Activated CD8-positive, alpha-beta memory T cell treated with anti-CD3 and anti-CD28 coated beads, Interleukin-2, amount 50 U/mL, for 48 hours (primary cell): Measurements from ENCODE around the gene USP40.
"Not testable (repeated sequence)": the region's sequence is repeated elsewhere in the genome, so short reads cannot be mapped to it uniquely, and the experiment has no call there.

ENCODE experiments used
- DNase-seq: peaks from one replicate; pipeline ENCODE4 v3.0.0-alpha.2; 2020

USP40 gene, protein sequence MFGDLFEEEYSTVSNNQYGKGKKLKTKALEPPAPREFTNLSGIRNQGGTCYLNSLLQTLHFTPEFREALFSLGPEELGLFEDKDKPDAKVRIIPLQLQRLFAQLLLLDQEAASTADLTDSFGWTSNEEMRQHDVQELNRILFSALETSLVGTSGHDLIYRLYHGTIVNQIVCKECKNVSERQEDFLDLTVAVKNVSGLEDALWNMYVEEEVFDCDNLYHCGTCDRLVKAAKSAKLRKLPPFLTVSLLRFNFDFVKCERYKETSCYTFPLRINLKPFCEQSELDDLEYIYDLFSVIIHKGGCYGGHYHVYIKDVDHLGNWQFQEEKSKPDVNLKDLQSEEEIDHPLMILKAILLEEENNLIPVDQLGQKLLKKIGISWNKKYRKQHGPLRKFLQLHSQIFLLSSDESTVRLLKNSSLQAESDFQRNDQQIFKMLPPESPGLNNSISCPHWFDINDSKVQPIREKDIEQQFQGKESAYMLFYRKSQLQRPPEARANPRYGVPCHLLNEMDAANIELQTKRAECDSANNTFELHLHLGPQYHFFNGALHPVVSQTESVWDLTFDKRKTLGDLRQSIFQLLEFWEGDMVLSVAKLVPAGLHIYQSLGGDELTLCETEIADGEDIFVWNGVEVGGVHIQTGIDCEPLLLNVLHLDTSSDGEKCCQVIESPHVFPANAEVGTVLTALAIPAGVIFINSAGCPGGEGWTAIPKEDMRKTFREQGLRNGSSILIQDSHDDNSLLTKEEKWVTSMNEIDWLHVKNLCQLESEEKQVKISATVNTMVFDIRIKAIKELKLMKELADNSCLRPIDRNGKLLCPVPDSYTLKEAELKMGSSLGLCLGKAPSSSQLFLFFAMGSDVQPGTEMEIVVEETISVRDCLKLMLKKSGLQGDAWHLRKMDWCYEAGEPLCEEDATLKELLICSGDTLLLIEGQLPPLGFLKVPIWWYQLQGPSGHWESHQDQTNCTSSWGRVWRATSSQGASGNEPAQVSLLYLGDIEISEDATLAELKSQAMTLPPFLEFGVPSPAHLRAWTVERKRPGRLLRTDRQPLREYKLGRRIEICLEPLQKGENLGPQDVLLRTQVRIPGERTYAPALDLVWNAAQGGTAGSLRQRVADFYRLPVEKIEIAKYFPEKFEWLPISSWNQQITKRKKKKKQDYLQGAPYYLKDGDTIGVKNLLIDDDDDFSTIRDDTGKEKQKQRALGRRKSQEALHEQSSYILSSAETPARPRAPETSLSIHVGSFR

DNA sequence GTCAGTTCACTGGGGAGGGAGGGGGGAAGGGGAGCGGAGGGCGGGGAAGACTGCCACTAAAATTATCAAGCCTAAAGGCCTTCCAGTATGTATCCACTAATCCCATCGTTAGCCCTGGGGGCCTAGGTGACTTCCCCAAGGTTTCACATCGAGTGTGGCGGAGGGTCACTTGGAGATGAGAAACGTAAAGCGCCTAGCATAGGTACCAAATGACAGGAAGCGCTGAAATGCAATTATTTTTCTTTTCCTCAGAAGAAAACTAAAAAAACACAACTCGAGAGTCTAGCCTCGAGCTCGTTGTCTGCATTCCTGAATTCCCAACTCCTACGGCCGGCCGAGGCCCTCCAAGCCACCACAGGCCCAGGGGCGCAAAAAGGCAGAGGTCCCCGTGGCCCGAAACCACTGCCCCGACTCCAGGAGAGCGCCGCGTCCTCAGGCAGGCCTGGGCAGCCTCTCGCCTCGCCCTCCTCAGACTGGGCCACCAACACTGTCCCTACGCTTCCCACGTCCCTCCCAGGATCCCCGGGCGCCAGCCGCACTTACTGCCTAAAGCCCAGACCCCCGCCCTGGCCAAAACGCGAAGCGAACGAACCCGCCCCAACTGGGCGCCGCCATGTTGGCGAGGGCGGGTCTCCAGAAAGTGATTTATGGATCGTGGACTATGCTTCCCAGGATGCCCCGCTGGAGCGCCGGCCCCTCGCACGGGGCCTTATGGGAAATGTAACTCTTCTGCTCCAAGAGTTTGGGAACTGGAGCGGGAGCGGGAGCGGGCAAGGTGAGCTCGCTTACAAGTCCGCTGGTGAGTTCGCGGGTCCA is at the start of gene USP40:
USP40 (minus strand) TSS at position 642 of the 816 bp plus-strand sequence. CDS start 1,228 bp downstream, outside the sequence.
- peak; percentile 79 for DNase-seq

DNA sequence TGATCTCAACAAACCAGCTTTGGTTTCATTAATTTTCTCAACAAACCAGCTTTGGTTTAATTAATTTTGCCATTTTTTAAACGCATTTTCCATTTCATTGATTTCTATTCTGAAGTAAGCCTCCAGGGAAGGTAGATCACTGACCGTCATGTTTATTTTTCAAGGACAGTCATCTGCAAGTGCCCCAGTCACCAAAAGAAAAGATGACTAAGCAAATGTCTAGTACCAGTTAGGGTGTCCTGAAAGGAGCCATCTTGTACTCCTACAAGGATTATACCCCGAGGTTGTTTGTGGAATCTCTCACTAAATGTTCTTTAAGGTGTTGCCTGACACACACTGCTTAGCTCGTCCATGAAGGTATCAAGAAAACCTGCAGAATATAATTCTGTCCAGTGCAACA is 44.7 kb upstream of the USP40 start:
- DNase-seq: no peak

DNA sequence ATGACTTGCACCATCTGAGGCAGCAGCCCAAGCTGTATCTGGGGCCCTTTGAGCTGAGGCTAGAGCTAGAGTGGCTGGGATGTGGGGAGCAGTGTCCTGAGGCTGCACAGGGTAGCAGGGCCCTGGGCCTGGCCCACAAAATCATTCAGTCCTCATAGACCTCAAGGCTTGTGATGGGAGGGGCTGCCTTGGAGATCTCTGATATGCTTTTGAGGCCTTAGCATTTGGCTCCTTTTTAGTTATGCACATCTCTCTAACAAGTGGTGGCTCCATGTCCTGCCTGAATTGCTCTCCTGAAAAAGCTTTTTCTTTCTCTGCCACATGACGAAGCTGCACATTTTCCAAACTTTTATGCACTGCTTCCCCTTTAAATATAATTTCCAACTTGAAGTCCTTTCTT is 39.1 kb upstream of the USP40 start:
- no peak for DNase-seq

DNA sequence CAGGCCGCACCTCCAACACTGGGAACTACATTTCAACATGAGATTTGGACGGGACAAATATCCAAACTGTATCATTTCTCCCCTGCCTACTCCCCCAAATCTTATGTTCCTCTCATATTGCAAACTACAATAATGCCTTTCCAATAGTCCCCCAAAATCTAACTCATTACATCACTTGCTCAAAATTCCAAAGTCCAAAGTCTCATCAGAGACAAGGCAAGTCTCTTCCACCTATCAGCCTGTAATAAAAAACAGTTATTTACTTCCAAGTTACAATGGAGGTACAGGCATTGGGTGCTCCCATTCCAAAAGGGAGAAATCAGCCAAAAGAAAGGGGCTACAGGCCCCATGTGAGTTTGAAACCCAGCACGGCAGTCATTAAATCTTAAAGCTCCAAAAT is 38.2 kb upstream of the USP40 start:
- no peak for DNase-seq

DNA sequence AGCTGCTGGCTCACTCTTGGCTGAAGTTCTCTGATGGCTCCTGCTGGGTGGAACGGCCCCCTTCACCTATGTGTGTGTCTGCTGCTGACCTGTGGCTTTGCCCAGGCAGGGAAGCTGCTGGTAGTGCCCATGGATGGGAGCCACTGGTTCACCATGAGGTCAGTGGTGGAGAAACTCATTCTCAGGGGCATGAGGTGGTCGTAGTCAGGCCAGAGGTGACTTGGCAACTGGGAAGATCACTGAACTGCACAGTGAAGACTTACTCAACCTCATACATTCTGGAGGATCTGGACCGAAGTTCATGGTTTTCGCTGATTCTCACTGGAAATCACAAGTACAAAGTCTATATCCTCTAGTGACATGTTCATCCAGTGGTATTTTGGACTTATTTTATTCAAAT is 36.9 kb upstream of the USP40 start:
- DNase-seq: no peak

DNA sequence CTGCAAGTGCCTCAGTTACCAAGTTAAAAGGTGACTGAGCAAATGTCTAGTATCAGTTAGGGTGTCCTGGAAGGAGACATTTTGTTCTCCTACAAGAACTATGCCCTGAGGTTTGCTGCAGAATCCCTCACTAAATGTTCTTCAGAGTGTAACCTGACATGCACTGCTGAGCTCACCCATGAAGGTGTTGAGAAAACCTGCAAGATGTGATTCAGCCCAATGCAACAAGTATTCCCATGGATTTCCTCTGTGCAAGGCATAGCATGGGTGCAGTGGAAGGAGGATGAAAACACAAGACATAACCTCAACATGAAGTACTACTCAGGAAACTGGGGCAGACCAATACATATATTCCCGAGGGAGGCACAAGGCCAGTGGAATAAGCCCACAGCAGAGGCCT is 35.5 kb upstream of the USP40 start:
- no peak for DNase-seq

DNA sequence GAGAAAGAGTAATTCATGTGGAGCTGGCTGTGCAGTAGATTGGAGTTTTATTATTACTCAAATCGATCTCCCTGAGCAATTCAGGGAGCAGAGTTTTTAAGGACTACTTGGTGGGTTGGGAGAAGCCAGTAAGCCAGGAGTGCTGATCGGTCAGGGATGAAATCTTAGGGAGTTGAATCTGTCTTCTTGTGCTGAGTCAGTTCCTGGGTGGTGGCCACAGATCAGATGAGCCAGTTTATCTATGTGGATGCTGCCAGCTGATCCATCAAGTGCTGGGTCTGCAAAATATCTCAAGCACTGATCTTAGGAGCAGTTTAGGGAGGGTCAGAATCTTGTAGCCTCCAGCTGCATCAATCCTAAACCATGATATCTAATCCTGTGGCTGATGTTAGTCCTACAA is 33.8 kb upstream of the USP40 start:
- no peak for DNase-seq

DNA sequence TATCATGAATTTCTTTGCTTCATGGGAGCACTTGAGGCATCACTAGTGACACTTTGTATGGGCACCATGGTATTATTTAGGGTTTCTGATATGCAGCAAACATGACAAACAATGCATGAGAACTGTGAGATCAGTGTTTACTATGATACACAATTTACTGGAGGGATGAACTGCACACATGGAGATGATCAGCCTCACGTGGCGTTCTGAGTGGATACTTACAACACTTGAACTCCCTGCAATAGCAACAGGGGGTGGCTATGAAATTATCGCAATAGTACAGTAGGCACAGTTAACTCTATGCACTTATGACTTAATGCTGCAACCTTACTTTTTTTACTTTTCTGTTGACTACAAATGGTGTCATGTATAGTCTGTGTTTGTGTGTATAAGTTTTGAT is 32.4 kb upstream of the USP40 start:
- DNase-seq: no peak

DNA sequence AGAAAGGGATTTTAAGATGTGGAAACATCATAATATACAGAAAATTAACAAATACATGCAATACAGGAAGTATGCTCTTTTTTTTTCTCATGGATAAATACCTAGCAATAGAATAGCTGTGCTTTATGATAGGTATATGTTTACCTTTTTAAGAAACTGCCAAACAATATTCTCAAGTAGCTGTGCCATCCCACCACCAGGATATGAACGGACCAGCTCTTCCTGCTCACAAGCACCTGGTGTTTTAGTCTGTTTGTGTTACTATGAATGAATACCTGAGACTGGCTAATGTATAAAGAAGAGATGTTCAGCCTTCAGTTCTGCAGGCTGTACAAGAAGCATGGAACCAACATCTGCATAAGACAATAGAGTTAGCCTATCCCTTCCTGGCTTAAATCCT is 30.9 kb upstream of the USP40 start:
- DNase-seq: no peak

DNA sequence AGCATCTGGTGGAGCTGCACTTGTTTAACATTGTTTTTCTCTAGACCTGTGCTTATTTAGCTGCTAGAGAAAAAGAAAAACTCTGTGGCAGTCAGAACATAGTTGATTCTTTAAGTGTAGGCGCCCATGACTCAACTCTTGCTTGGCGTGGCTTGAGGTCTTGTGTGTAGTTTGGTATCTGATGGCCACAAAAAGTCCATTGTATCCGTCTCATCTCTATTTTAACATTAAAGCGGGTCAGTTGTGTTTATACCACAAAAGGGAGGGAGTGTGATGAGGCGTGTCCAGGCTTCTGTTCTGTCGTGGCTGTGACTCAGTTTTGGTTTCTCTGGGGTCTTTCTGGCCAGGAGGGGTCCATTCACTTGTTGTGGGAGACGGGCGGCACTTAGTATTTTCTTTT is 26.6 kb upstream of the USP40 start:
- DNase-seq: no peak

DNA sequence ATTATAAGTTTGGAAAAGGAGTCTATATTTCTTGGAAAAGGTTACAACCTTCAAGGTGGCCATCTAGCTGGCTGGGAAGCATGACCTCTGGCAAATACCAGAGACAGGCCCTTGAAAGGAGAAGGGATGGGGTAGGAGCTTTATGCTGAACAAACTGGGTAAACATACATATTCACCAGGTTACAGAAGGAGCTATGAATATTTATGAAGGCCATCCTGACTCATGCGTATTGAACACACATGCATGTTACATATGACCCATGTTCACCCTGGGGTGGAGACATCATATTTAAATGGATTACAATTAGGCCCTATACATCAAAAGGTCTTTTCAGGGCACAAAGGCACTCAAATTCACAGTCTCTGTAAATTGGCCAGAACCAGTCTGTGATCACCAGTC is 26.1 kb upstream of the USP40 start:
- DNase-seq: not testable (repeated sequence)

DNA sequence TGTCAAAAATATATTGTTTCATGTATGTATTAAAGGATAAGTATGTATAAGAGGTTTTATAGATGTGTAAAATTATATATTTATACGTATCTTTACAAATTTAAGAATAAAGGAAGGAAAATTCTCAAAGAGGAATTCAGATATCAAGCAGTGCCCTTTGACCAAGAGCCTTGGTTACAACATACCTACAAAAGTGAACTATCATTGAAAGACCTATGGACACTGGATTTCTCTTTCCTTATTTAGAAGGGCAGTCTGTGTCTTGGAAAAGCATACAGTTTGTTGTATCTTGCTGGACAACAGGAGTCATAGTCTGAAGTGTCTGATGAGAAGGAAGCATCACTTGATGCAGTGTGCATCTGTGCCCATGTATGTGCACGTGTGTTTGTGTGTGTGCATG is 21.8 kb upstream of the USP40 start:
- no peak for DNase-seq

DNA sequence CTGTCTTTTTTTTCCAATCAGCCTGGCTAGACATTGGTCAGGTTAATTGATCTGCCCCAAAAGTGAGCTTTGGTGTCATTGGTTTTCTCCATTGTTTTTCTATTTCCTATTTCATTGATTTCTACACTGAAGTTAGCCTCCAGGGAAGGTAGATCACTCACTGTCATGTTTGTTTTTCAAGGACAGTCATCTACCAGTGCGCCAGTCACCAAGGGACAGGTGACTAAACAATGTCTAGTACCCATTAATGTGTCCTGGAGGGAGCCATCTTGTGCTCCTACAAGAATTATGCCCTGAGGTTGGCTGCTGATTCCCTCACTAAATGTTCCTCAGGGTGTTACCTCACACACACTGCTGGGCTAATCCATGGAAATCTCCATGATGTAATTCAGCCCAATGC is 17.6 kb upstream of the USP40 start:
- DNase-seq: no peak

DNA sequence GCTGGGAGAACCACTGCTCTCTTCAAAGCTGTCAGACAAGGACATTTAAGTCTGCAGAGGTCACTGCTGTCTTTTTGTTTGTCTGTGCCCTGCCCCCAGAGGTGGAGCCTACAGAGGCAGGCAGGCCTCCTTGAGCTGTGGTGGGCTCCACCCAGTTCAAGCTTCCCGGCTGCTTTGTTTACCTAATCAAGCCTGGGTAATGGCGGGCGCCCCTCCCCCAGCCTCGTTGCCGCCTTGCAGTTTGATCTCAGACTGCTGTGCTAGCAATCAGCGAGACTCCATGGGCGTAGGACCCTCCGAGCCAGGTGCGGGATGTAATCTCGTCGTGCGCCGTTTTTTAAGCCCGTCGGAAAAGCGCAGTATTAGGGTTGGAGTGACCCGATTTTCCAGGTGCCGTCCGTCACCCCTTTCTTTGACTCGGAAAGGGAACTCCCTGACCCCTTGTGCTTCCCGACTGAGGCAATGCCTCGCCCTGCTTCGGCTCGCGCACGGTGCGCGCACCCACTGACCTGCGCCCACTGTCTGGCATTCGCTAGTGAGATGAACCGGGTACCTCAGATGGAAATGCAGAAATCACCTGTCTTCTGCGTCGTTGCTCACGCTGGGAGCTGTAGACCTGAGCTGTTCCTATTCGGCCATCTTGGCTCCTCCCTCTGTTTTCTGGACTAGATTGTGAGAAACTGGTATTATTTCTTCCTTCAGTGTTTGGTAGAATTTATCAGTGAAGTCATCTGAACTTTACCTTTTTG is 16.8 kb upstream of the USP40 start:
- DNase-seq: not testable (repeated sequence)

DNA sequence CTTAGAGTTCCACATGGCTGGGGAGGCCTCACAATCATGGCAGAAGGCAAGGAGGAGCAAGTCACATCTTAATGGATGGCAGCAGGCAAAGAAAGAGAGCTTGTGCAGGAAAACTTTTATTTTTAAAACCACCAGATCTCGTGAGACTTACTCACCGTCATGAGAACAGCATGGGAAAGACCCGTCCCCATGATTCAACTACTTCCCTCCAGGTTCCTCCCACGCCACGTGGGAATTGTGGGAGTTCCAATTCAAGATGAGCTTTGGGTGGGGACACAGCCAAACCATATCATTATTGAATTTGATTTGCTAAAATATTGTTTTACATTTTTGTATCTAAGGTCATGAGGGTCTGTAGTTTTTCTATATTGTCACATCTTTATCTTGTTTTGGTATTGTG is 10.8 kb upstream of the USP40 start:
- not testable (repeated sequence) for DNase-seq

DNA sequence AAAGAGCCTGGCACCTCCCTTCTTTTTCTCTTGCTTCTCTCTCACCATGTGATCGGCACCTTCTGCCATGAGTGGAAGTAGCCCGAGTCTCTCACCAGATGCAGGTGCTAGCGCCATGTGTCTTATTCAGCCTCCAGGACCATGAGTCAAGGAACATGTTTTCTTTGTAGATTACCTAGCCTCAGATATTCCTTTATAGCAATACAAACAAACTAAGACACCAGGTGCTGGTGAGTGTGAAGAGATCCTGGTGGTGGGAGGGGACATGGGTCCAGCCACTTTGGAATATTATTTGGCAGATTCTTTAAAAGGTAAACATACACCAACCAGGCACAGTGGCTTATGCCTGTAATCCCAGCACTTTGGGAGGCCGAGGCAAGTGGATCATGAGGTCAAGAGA is 5.9 kb upstream of the USP40 start:
- DNase-seq: no peak

DNA sequence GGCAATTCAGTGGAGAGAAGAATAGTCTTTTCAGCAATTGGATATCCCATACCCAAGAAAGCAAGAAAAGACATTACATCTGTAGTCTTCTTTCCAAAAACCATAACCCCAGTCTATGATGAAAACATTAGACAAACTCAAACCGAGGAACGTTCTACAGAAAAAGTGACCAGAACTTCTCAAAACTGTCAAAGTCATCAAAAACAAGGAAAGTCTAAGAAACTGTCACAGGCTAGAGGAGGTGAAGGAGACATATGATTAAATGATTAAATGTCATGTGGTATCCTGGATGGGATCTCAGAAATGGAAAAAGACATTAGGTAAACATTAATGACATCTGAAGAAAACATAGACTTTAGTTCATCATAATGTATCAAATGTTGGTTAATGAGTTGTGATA is 4.9 kb upstream of the USP40 start:
- no peak for DNase-seq

DNA sequence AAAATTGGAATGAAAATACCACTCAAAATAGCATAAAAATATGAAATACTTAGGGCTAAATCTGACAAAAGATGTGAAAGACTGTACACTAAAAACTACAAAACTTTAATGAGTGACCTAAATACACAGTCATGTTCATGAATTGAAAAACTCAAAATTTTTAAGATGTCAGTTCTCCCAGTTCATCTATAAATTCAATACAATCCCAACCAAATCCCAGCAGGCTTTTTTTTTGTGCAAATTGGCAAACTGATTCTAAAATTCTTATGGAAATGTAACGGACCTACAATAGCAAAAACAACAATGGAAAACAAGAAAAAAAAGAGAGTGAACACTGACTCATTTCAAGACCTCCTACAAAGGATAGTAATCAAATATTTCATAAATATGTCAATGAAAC is 4.4 kb upstream of the USP40 start:
- DNase-seq: no peak

DNA sequence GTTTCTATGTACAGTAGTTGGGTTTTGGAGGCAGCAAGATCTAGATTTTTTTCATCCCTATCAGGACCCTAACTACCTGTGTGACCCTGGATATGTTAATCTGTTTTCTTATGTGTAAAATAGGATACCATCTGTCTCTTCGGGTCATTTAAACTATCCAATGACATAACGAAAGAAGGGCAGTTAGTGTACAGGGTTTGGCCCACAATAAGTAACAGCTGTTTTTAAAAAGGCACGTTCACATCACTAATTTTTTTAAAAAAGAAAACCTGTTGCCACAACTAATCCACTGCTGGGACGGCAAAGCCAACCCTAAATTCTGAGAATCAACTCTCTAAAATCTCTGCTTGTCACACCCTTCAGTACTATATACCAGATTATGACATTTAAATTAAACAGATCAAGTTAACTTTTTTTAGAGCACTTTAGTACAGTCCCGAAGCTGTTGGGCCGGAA is 869 bp downstream of the USP40 start:
- no peak for DNase-seq

DNA sequence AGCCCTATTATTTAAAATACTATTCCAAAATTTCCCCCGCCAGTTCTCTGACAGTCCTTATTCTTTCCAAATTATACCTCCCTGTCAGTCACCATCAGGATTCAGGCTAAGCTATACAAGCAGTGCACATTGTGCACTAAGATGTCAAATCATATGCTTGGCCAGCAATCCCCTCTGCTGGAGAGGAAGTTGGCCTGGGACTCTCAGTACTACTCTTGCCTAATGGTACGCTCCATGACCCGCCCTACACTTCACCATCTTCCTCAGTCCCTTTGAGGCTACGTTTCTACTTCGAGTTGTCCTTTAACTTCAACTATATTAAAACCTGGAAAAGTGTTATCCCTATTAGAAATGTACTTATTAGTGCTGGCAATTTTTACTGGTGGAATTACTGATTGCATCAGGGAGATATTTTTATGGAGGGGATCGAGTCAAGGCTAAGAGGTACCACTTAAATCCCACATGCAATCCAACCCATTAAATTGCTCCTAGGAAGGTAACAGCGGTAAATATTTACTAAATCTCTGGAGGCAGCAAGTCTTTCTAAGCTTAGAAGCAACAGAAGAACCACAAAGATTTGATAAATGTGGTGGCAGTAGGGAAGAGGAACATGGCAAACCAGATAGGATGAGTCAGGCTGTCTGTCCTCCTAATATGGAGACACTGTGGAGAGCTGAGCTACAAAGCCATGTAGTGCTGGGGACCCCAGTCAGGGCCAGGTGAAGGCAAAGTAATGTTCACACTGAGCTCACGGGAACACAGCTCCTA is 2.7 kb downstream of the USP40 start:
- no peak for DNase-seq
